CD4-positive, alpha-beta T cell treated with Interleukin-10 for 1 hour (primary cell): ENCODE data around the gene CCDC146.
"Not testable (repeated sequence)": the region's sequence is repeated elsewhere in the genome, so short reads cannot be mapped to it uniquely, and the experiment has no call there.

Experiments used
- DNase-seq: peaks from one replicate; pipeline ENCODE4 v3.0.0-alpha.2; 2020

Gene CCDC146

DNA sequence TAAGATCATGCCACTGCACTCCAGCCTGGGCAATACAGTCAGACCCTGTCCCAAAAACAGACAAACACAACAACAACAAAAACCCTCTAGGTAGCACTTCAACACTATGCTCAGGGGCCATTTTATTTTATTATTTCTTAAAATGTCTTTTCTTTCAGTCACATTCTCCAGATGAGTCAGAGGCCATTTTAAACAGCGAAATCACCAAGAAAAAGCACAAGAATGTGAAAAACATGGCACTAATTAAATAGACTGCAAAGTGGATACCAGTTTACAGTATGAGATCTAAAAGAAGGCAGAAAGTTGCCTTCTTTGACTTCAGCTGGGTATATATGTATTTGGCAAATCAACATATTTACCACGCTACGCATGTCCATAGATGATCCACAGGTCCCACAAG is 83.3 kb downstream of the CCDC146 start:
- no peak for DNase-seq

DNA sequence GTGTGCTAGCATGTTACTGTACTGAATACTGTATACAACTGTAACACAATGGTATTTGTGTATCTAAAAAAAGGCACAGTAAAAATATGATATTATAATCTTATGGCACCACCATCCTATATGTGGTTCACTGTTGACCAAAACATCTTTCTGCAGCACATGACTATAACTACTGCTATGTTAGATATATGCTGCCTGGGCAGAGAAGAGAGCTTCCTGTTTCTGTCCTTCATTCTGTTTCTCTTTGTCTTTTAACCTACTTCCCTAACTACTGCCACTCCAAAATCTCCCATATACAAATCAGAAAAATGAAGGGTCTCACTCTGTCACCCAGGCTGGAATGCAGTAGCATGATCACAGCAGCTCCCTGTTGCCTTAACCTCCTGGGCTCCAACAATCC is 86.0 kb downstream of the CCDC146 start:
- no peak for DNase-seq

DNA sequence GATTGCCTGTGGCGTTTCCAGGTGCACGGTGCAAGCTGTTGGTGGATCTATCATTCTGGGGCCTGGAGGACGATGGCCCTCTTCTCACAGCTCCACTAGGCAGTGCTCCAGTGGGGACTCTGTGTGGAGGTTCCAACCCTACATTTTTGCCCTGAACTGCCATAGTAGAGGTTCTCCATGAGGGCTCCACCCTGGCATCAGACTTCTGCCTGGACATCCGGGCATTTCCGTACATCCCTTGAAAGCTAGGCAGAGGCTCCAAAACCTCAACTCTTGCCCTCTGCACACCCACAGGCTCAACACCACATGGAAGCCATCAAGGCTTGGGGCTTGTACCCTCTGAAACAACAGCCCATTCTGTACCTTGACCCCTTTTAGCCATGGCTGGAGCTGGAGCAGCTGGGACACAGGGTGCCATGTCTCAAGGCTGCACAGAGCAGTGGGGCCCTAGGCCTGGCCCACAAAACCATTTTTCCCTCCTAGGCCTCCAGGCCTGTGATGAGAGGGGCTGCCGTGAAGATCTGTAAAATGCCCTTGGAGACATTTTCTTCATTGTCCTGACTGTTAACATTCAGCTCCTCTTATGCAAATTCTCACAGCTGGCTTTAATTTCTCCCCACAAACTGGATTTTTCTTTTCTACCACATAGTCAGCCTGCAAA is 87.2 kb downstream of the CCDC146 start:
- no peak for DNase-seq

DNA sequence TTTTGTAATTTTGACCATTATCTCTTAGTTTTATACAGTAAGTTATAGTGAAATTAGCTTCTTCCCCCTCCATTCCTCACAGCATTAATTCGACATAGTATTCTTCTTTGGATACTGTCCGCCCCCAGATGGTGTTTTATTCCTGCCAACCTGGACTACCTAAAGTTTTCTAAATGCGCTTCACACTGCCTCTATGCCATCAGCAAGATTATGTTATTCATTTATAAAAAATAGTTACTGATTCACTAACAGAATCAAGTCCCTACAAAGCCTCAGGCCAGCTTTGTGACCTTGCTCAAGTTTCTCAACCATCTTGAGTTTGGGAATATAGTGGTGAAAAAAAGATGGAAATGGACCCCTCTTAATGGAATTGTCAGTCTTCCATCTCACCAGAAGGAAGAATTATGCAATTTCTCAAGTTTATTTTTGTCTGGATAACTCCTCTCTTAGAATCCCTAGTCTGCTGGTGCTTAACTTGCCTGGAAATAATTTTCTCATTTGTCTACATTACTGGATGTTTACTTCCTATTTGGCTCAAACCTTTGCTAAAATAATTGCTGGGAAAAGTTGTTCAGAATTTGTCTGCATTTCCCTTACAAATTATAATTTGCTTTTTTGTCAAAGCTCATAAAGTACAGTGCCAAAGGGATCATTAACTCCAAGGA is 93.9 kb downstream of the CCDC146 start:
- no peak for DNase-seq

DNA sequence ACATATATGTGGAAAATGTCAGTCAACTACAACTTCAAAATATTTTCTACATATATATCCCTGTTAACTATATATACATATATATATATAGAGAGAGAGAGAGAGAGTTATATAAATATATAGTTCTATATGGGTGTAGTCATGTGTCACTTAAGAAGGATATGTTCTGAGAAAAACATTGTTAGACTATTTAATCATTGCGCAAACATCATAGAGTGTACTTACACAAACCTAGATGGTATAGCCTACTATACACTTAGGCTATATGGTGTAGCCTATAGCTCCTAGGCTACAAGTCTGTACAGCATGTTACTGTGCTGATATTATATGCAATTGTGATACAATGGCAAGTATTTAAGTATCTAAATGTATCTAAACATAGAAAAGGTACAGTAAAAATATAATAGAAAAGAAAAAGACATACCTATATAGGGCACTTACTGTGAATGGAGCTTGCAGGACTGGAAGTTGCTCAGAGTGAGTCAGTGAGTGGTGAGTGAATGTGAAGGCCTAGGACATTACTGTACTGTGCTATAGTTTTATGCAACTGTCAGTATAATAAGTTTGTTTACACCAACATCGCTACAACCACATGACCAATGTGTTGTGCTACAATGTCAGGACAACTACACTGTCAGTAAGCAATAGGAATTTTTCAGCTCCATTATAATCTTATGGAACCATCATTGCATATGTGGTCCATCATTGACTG is 95.2 kb downstream of the CCDC146 start:
- DNase-seq: no peak

DNA sequence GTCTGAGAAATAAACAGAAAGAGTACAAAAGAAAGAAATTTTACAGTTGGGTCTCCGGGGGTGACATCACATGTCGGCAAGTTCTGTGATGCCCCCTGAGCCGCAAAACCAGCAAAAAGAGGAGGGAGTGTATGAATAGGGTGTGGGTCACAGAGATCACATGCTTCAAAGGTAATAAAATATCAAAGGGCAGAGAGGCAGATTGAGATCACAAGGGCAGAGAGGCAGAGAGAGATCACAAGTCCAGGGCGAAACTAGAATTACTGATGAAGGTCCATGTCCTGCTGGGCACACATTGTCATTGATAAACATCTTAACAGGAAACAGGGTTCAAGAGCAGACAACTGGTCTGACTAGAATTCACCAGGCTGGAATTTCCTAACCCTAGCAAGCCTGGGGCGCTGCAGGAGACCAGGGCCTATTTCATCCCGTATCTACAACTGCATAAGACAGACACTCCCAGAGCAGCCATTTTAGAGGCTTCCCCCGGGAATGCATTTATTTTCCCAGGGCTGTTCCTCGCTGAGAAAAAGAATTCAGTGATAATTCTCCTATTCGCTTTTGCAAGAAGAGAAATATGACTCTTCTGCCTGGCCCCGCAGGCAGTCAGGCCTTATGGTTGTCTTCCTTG is 97.4 kb downstream of the CCDC146 start:
- not testable (repeated sequence) for DNase-seq

DNA sequence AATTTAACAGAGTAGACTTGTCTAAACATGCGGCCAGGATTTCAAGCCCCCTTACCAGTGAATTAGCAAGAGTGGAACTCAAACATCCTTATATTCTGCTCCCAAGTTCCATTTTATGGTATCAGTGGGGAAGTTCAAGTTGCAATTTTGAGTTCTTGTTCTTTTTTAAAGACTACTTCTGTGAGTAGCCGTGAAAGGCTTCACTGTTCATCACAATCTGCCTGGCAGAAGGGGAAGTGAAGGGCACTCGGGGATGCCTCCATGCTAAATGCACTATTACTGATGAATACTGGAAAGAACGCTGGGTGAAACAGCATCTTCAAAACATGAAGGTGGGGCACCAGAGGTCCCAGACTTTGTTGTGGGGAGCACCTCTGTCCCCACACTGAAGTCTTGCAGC is 99.7 kb downstream of the CCDC146 start:
- no peak for DNase-seq

DNA sequence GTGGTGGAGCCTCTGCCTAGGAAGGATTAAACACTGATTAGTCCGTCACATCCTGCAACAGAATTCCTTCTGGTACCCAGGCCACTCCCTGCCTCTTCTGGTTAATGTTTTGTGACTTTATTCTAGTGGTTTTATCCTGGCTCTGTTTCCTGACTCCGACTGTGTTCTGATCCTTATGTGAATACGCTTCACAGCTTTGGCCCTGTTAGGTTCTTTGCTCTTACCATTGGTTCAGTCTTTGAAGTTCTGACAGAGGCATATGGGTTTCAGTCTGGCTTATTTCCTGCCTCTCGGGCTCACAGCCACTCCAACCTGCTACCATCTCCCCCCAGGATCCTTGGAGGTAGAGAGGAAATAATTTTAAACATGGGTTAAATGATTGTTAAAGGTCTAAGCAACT is 100.4 kb downstream of the CCDC146 start:
- no peak for DNase-seq

DNA sequence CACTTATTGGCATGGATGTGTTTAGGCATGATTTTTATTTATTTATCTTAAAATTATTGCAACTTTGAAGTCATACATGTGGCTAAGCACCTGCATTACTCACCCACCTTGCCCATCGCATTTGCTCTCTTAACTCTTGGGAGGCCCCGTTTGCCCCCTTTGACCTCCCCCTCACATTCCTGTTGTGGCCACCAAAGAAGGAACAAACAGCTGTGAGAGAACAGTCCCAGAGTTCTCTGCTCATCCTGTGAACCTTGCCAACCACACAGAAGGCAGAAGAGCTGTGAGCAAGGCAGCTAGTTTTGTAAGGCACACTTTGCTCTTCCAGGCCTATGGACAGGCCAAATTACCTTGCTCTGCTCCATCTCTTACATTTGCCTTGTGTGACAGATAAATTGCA is 100.8 kb downstream of the CCDC146 start:
- DNase-seq: no peak

DNA sequence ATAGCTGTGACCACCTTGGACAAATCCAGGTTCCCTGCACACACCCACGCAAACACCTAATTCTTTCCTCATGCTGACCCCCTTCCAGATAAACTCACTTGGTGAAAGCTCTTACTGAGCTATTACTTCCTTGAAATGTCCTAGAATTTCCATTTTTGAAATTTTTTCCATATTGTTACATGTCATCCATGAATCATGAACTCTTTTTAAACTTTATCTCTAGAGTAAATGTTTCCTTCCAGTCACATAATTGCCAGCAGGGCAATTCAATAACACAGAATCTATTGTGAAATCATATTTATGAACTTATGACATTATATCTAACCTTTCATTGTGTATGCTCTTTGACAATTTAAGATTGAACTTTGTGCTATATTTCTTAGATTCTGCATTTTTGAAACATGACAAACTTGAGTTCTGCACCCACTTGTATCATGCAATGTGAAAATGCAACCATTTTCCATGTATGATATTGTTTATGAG is 104.0 kb downstream of the CCDC146 start:
- no peak for DNase-seq

DNA sequence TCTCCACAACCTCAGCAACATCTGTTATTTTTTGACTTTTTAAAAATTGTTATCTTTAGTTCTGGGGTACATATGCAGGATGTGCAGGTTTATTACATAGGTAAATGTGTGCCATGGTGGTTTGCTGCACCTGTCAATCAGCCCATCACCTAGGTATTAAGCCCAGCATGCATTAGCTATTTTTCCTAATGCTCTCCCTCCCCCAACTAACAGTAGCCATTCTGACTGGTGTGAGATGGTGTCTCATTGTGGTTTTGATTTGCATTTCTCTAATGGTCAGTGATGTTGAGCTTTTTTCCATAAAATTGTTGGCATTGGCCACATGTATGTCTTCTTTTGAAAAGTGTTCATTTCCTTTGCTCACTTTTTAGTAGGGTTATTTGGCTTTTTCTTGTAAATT is 106.4 kb downstream of the CCDC146 start:
- DNase-seq: not testable (repeated sequence)

DNA sequence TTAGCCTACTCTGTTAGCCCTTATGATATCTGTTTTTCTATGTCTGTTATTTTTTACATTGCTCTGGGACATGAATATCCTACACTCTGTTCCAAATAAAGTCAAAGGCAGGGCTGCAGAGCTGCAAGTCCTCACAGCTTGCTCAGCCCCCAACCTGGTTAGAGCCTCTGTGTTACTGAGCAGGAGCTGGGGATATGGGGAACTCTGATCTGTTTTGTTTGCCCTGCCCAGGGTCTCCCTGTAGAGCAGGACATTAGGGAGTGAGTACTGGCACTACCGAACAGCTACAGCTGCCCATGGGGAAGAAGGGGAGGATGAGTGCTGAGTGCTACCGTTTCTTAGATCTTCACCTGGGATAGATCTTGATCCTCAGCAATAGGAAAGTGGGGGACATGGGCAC is 110.1 kb downstream of the CCDC146 start:
- no peak for DNase-seq

DNA sequence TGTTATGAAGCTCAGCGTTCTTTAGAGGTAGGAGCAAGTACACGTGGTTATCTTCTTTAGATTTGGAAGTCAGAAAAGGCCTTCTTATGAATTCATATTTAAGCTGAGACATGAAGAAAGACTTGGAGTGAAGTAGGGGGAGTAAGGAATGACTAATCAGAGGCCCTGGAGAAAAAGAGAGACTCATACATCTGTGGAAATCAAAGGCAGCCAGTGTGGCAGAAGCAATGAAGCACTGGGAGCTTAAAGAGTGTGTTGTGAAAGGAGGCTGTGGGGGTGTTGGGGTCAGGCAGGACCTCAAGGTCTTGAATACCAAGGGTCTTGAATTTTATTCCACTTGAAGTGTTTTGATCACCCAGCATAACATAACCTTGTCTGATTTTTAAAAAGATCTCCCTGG is 112.9 kb downstream of the CCDC146 start:
- no peak for DNase-seq

DNA sequence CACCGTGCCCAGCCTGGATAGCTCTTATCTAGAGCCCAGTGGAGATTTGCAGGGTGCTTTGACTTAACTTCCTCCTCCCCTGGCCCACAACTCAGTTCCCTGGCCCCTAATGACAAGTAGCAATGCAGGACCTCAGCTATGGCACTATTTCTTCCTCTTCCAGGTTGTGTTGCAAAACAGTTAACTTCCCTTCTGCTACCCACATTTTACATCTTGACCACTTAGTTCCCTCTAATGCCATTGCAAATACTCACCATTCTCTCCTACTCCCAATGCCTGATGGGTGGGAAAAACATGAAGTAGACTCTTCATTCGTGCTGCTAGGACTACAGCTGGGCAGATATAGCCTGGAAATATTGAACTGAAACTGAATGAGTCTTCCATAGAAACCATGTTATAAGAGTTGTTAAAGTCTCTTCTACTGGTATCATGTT is 116.3 kb downstream of the CCDC146 start:
- peak; percentile 21 for DNase-seq

DNA sequence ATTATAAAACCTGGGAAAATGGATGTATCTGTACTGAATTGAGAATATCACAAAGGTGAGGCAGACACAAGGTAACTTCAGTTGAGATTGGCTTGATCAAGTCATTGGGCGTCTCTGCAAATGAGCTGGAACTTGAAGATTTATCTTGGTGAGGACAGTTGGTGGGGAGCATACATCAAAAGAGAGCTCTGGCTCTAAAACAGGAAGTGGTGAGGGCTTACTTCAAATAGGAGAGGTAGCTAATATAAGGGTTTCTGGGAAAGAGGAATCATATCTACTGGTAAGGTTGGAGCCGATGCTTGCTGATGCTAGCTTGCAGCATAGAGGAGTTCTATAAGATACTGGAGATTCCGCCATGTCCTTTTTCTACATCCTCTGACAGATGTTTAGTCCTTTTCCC is 117.1 kb downstream of the CCDC146 start:
- no peak for DNase-seq

DNA sequence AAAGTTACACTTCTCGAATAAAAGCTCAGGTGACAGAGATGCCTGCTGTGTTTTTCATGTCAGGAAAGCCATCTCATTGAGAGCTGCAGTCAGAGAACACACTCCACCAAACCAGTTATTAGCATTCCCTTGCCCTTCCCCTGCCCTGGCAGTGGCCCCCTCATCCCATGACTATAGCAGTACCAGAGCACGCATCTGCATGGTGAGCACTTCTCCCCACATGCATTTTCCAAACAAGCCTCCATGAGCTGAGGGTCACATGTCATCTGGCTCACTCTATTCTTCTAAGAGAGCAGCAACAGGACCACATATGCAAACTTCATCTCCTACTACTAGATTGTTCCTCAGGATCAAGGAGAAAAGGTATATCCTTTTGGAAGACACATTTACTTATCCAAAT is 119.7 kb downstream of the CCDC146 start:
- DNase-seq: no peak

DNA sequence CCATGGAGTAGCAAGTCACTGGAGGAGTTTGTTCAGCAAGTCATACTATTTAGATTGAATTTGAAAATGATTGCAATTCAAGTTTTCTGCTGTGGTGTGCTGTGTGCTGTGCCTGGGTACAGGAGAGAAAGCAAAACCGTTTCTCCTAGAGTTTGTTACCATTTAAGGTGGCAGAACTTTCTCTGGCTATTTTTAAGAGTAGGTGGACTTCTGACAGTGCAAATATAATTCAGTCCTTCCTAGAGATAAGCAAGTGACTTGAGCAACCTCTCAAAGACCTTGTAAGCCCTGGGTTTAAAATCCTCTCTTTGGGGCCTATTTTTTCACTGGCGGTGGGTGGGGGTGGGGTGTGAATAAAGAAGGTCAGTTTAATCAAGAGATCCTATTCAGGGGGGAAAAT is 120.1 kb downstream of the CCDC146 start:
- no peak for DNase-seq

DNA sequence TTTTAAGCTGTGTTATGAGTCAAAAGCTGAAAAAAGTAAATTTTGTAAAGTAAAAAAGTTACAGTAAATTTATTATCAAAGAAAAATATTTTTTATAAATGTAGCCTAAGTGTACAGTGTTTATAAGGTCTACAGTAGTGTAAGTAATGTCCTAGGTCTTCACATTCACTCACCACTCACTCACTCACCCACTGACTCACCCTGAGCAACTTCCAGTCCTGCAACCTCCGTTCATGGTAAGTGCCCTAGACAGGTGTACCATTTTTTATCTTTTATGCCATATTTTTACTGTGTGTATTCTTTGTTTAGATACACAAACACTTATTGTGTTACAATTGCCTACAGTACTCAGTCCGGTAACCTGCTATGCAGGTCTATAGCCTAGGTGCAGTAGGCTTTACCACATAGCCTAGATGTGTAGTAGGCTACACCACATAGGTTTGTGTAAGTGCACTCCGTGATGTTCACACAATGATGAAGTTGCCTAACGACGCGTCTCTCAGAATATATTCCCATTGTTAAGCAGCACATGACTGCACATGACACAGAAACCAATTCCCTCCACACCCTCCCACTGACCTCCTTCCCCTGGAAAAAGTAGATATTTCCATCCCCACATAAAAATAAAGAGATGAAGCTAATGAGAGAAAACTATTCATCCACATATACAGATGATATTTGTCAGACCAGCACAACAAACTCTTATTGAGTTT is 122.0 kb downstream of the CCDC146 start:
- DNase-seq: no peak

DNA sequence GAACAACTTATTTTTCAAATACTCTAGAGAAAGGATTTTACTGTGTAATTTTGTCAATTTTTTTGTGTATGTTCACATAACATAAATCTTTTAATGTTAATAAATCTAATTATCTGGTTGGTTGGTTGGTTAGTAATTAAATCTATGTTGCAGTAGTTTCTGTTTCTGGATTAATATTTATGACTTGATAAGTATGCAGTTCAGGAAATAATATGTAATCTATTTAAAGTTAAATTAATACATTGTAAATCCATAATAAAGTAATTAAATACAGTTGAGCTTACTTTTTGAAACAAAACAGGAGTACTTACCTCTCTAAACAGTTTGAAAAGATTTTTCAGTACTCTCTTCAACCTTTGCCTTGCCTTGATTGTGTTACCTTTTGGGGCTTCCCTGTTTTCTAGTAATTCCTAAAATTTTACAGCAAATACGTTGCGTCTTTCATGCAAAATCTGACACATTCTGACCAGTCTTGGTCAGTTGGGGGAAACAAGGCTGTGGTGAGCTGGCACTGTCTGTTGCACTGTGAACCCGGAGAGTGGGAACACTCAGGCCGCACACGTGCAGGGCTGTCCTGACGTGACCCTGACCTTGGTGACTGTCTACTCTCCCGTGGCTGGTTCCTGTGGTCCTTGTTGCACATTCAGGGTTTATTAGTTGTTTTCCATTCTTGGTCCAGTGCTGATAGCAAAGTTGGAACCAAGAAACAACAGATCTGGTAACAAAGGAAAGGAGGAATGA is 122.8 kb downstream of the CCDC146 start:
- DNase-seq: no peak

DNA sequence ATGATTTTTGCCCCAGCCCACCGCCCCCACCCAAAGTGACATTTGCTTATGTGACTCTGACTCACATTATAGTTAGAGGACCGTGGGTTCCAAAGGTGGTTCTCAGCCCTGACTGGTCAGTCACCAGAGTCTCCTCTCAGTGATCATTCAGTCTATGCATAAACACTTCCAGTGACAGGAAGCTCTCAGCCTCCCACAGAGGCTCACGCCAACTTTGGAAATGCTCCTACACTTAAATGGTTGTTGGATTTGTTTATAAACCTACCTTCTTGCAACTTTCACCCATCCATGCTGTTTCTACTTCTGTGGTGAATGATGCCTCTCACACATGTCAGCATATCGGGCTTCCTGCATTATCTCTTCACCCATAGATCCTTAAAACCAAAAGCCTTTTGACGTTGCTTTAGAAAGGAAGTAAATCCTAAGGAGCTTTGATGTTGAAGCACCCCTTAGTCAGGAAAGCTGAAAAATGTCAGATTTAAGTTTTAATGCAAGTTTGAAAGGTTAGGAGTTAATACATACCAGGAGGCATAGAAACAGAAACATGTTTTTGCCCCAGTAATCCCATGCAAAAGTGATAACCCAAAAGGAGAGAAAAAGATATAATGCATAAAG is 123.7 kb downstream of the CCDC146 start:
- no peak for DNase-seq

DNA sequence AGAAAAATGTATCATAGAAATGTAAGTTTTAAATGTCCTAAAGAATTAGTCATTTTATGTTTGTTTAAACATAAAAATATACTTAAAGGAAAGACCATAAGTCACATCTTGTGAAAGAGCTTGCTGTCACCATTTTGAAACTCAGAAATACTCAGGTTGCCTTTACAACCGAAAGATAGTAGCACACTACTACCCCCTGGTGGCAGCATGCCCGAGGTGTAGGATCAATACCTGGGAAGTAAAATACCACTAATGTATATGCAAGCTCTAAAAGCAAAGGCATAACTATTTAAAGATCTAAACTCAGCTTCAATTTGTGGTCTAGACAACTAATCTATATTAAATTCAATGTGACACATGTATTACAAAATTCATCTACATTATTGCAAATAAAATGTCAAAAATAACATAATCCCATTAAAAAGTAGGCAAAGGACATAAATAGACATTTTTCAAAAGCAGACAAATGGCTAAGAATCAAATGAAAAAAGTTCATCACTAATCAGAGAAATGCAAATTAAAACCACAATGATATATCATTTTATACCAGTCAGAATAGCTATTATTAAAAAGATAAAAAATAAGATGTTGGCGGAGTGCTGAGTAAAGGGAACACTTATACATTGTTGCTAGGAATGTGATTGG is 124.9 kb downstream of the CCDC146 start:
- DNase-seq: peak; percentile 88
